ENCODE data around the gene KISS1.

Gene KISS1

DNA sequence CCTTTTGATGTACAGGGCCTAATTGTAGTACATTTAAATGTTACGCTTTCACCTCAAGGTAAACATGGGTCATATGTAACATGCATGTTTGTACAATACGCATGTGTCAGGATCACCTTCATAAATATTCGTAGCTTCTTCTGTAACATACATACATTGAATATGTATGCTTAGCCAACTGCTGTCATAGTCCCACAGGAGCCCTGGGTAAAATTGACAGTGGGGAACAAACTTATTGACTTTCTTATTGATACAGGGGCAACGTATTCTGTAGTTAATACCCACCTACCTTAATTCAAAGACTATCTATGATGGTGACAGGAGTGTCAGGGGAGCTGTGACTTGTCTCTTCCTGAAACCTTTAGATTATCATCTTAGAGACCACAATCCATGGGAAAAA is 26.4 kb downstream of the KISS1 start:
- Histone ChIP-seq H3K4ac (ENCODE audit: low read depth, low read length) (no peak overlapping the region), H2BK5ac (ENCODE audit: low read length) (no peak overlapping the region), H4K5ac (ENCODE audit: low read length) (no peak overlapping the region), H3K79me1 (ENCODE audit: low read length) (no peaks in the 10 kb centered on the region), H3K27ac (ENCODE audit: low read depth, low read length) (no peak overlapping the region), H3K4me1 (ENCODE audit: control insufficient read depth, low read depth, low read length) (no peaks in the 10 kb centered on the region), H2BK15ac (replicated peaks; ENCODE audit: low read depth) (no peak overlapping the region), H2AK5ac (ENCODE audit: low read length) (no peak overlapping the region), H3K18ac (ENCODE audit: low read length) (no peak overlapping the region), H3K9ac (ENCODE audit: low read length) (no peak overlapping the region), H3K79me2 (ENCODE audit: control insufficient read depth, insufficient read depth, low read length) (no peaks in the 10 kb centered on the region), H3K23ac (ENCODE audit: low read length) (no peak overlapping the region), H3K56ac (ENCODE audit: low read length) (no peak overlapping the region), H3K36me3 (ENCODE audit: control insufficient read depth, insufficient read depth, low read length) (no peaks in the 10 kb centered on the region), H3K4me2 (ENCODE audit: low read length) (no peak overlapping the region), H4K8ac (ENCODE audit: low read depth, low read length) (no peak overlapping the region), H3K4me3 (ENCODE audit: low read length) (no peak overlapping the region), H2BK120ac (ENCODE audit: low read depth, low read length) (no peak overlapping the region), H3K27me3 (ENCODE audit: insufficient read depth, low read length, poor library complexity) (no peaks in the 10 kb centered on the region)
- peak; percentile 42 for DNase-seq
- WGBS (ENCODE audit: extremely low coverage, insufficient coverage, low lambda C conversion rate): no CpG with 5 or more reads among the region's 4 CpGs

DNA sequence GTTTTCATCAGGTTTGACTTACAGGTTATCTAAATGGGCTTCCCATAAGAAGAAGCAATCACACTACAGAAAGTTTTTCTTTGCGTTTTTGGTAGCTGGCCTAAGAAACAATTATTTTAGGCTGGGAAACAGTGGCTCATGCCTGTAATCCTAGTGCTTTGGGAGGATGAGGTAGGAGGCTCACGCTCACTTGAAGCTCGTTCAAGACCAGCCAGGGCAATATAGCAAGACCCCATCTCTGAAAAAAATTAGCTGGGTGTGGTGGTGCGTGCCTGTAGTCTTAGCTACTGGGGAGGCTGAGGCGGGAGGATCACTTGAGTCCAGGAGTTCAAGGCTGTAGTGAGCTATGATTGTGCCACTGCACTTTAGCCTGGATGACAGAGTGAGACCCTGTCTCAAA is 28.6 kb downstream of the KISS1 start:
- H2BK120ac ChIP-seq (ENCODE audit: low read depth, low read length): no peak overlapping the region
- H3K56ac ChIP-seq (ENCODE audit: low read length): no peak overlapping the region
- no peak for DNase-seq
- no peak overlapping the region for H2BK5ac ChIP-seq (ENCODE audit: low read length)
- H3K27me3 ChIP-seq (ENCODE audit: insufficient read depth, low read length, poor library complexity): no peaks in the 10 kb centered on the region
- H3K79me2 ChIP-seq (ENCODE audit: control insufficient read depth, insufficient read depth, low read length): no peaks in the 10 kb centered on the region
- no peak overlapping the region for H3K4me3 ChIP-seq (ENCODE audit: low read length)
- H3K4ac ChIP-seq (ENCODE audit: low read depth, low read length): no peak overlapping the region
- H3K9ac ChIP-seq (ENCODE audit: low read length): no peak overlapping the region
- H4K5ac ChIP-seq (ENCODE audit: low read length): no peak overlapping the region
- no peak overlapping the region for H4K8ac ChIP-seq (ENCODE audit: low read depth, low read length)
- no peaks in the 10 kb centered on the region for H3K36me3 ChIP-seq (ENCODE audit: control insufficient read depth, insufficient read depth, low read length)
- no peak overlapping the region for H3K23ac ChIP-seq (ENCODE audit: low read length)
- WGBS (ENCODE audit: extremely low coverage, insufficient coverage, low lambda C conversion rate): no CpG with 5 or more reads among the region's 5 CpGs
- H3K18ac ChIP-seq (ENCODE audit: low read length): no peak overlapping the region
- H3K4me2 ChIP-seq (ENCODE audit: low read length): no peak overlapping the region
- H2BK15ac ChIP-seq (replicated peaks; ENCODE audit: low read depth): no peak overlapping the region
- H2AK5ac ChIP-seq (ENCODE audit: low read length): no peak overlapping the region
- no peaks in the 10 kb centered on the region for H3K79me1 ChIP-seq (ENCODE audit: low read length)
- no peaks in the 10 kb centered on the region for H3K4me1 ChIP-seq (ENCODE audit: control insufficient read depth, low read depth, low read length)
- no peak overlapping the region for H3K27ac ChIP-seq (ENCODE audit: low read depth, low read length)

DNA sequence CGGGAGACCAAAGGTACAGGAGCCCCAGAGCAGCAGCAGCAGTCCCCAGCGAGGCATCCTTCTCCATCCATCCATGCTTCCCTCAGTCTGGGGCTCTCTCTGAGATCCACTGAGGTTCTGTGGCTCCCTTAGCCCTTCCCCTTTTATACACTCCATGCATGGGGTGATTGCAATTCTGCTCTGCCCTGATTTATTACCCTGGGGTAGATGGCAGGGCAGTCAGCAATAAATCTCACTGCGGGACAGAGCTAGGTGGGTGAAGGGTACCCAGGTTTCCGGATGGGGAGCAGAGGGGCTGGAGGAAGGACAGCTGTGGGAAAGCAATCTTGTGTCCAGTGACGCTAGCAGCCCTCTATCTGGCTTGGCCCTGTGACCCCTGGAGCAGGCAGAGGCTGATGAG is 30.1 kb downstream of the KISS1 start, which contains the start of gene REN:
Gene REN (minus strand): TSS at position 119 of the 400 bp plus-strand sequence. CDS start 44 bp downstream, at position 75.
- Histone ChIP-seq H3K4me2 (ENCODE audit: low read length) (no peak within 1 kb of the TSS), H3K4ac (ENCODE audit: low read depth, low read length) (no peak within 1 kb of the TSS), H4K8ac (ENCODE audit: low read depth, low read length) (no peak within 1 kb of the TSS), H2BK5ac (ENCODE audit: low read length) (no peak within 1 kb of the TSS), H2AK5ac (ENCODE audit: low read length) (no peak within 1 kb of the TSS), H4K5ac (ENCODE audit: low read length) (no peak within 1 kb of the TSS), H3K9ac (ENCODE audit: low read length) (no peak within 1 kb of the TSS), H3K23ac (ENCODE audit: low read length) (no peak within 1 kb of the TSS), H2BK15ac (replicated peaks; ENCODE audit: low read depth) (no peak within 1 kb of the TSS), H3K79me2 (ENCODE audit: control insufficient read depth, insufficient read depth, low read length) (no peaks in the 10 kb centered on the region), H3K56ac (ENCODE audit: low read length) (no peak within 1 kb of the TSS), H3K4me3 (ENCODE audit: low read length) (no peak within 1 kb of the TSS), H2BK120ac (ENCODE audit: low read depth, low read length) (no peak within 1 kb of the TSS), H3K27ac (ENCODE audit: low read depth, low read length) (no peak within 1 kb of the TSS), H3K36me3 (ENCODE audit: control insufficient read depth, insufficient read depth, low read length) (no peaks in the 10 kb centered on the region), H3K4me1 (ENCODE audit: control insufficient read depth, low read depth, low read length) (no peaks in the 10 kb centered on the region), H3K79me1 (ENCODE audit: low read length) (no peaks in the 10 kb centered on the region), H3K27me3 (ENCODE audit: insufficient read depth, low read length, poor library complexity) (no peaks in the 10 kb centered on the region), H3K18ac (ENCODE audit: low read length) (no peak within 1 kb of the TSS)
- WGBS (ENCODE audit: extremely low coverage, insufficient coverage, low lambda C conversion rate): no CpG with 5 or more reads among the region's 5 CpGs
- DNase-seq: no peak

DNA sequence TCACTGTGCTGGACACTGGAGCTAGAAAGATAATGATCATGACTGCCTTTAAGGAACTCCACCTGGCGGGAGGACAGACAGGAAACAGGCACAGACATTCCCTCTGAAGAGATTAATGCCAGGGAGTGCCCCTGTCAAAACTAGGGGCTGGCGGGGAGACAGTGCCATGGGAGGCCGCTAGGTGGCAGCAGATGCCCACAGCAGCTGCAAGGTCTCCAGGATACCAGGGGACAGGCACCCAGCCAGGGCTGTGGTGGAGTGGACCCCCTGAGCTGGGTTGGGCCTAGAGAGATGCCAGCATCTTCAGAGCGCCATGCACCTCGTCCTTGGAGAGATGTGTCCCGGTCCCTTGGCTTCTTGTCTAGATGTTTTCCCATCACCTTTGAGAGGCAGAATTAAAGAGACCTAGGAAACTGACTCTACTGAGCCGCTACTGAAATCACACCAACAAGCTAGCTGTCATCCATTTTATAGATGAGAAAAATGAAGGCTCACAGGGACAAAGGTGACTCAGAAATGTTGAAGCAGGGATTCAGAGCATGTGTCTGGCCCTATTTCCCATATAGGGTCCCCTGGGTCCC is 33.7 kb downstream of the KISS1 start:
- no peak overlapping the region for H2AK5ac ChIP-seq (ENCODE audit: low read length)
- no peaks in the 10 kb centered on the region for H3K36me3 ChIP-seq (ENCODE audit: control insufficient read depth, insufficient read depth, low read length)
- no peak overlapping the region for H2BK5ac ChIP-seq (ENCODE audit: low read length)
- H3K4me3 ChIP-seq (ENCODE audit: low read length): no peak overlapping the region
- H3K79me2 ChIP-seq (ENCODE audit: control insufficient read depth, insufficient read depth, low read length): no peaks in the 10 kb centered on the region
- no peaks in the 10 kb centered on the region for H3K27me3 ChIP-seq (ENCODE audit: insufficient read depth, low read length, poor library complexity)
- no peak overlapping the region for H2BK120ac ChIP-seq (ENCODE audit: low read depth, low read length)
- H4K8ac ChIP-seq (ENCODE audit: low read depth, low read length): no peak overlapping the region
- no peak overlapping the region for H3K9ac ChIP-seq (ENCODE audit: low read length)
- H2BK15ac ChIP-seq (replicated peaks; ENCODE audit: low read depth): no peak overlapping the region
- WGBS (ENCODE audit: extremely low coverage, insufficient coverage, low lambda C conversion rate): no CpG with 5 or more reads among the region's 7 CpGs
- no peak overlapping the region for H3K4ac ChIP-seq (ENCODE audit: low read depth, low read length)
- no peak overlapping the region for H3K4me2 ChIP-seq (ENCODE audit: low read length)
- no peak overlapping the region for H3K56ac ChIP-seq (ENCODE audit: low read length)
- H4K5ac ChIP-seq (ENCODE audit: low read length): no peak overlapping the region
- no peak overlapping the region for H3K27ac ChIP-seq (ENCODE audit: low read depth, low read length)
- H3K4me1 ChIP-seq (ENCODE audit: control insufficient read depth, low read depth, low read length): no peaks in the 10 kb centered on the region
- peak; percentile 82 for DNase-seq
- no peaks in the 10 kb centered on the region for H3K79me1 ChIP-seq (ENCODE audit: low read length)
- no peak overlapping the region for H3K18ac ChIP-seq (ENCODE audit: low read length)
- no peak overlapping the region for H3K23ac ChIP-seq (ENCODE audit: low read length)

DNA sequence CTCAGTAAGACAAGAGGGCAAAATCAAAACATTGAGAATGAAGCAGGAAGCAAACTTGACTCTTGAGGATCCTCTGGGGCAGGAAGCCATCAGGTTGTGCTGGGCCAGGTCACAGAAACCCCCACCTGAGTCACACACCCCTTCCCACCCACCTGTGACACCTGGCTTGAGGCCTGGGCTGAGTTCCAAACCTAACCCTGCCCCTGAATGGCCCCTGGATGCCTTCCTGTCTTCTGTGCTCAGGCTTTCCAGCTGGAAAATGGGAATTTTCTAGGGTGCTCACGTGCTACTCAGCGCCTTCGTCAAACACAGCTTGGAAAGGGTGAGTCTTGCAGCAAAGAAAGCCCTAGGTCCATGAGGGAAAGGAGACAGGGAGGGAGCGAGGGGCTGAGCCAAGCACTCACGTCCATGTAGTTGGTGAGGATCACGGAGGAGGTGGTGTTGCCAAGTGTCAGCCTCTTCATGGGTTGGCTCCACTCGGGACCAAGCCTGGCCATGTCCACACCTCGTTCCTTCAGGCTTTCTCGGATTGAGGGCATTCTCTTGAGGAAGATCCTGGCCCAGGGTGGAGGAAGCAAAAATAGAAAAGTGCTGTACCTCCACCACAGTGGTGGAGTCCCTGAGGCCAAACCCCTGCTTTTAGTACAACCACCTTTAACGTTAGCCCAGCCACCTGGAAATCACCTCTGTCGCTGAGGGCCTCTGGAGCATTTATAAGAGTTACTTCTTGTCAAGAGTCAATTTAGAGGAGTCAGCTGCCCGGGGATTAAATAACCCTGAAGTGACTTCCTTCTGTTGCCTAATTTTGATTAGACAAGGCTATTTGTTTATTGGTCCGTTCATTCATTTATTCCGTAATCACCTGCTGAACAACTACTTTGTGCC is 34.4 kb downstream of the KISS1 start:
- WGBS (ENCODE audit: extremely low coverage, insufficient coverage, low lambda C conversion rate): no CpG with 5 or more reads among the region's 14 CpGs
- Histone ChIP-seq H3K4me3 (ENCODE audit: low read length) (no peak overlapping the region), H3K79me2 (ENCODE audit: control insufficient read depth, insufficient read depth, low read length) (no peaks in the 10 kb centered on the region), H3K4ac (ENCODE audit: low read depth, low read length) (no peak overlapping the region), H2BK5ac (ENCODE audit: low read length) (no peak overlapping the region), H3K56ac (ENCODE audit: low read length) (no peak overlapping the region), H3K4me1 (ENCODE audit: control insufficient read depth, low read depth, low read length) (no peaks in the 10 kb centered on the region), H3K27me3 (ENCODE audit: insufficient read depth, low read length, poor library complexity) (no peaks in the 10 kb centered on the region), H3K4me2 (ENCODE audit: low read length) (no peak overlapping the region), H3K27ac (ENCODE audit: low read depth, low read length) (no peak overlapping the region), H3K9ac (ENCODE audit: low read length) (no peak overlapping the region), H2AK5ac (ENCODE audit: low read length) (no peak overlapping the region), H4K8ac (ENCODE audit: low read depth, low read length) (no peak overlapping the region), H3K23ac (ENCODE audit: low read length) (no peak overlapping the region), H3K79me1 (ENCODE audit: low read length) (no peaks in the 10 kb centered on the region), H2BK15ac (replicated peaks; ENCODE audit: low read depth) (no peak overlapping the region), H4K5ac (ENCODE audit: low read length) (no peak overlapping the region), H3K36me3 (ENCODE audit: control insufficient read depth, insufficient read depth, low read length) (no peaks in the 10 kb centered on the region), H3K18ac (ENCODE audit: low read length) (no peak overlapping the region), H2BK120ac (ENCODE audit: low read depth, low read length) (no peak overlapping the region)
- DNase-seq: no peak

All from mesendoderm (in vitro differentiated cells).